HG03354 (cell line): ENCODE measurements around the gene TENM4.

Experiments
- ATAC-seq: cut with Tn5 transposase; IDR thresholded peaks from one replicate; pipeline ENCODE4 v1.9.1; 2021; ENCODE audit warnings: mild to moderate bottlenecking; ENCODE audit not compliant: unreplicated experiment, poor library complexity, severe bottlenecking

TENM4 gene

GRCh38 chr11:79453617-79454016, 12.8 kb upstream of the TENM4 start:
- no peak for ATAC-seq

GRCh38 chr11:79449040-79449439, 8.2 kb upstream of the TENM4 start:
- ATAC-seq = no peak

- ATAC-seq = no peak
These were observed 6.4 kb upstream of the TENM4 start for GRCh38 chr11:79447038-79447786.

- no peak for ATAC-seq
These were observed 4.1 kb upstream of the TENM4 start for GRCh38 chr11:79444923-79445322.

- no peak for ATAC-seq
These were observed 638 bp upstream of the TENM4 start for GRCh38 chr11:79441461-79441875.

DNA sequence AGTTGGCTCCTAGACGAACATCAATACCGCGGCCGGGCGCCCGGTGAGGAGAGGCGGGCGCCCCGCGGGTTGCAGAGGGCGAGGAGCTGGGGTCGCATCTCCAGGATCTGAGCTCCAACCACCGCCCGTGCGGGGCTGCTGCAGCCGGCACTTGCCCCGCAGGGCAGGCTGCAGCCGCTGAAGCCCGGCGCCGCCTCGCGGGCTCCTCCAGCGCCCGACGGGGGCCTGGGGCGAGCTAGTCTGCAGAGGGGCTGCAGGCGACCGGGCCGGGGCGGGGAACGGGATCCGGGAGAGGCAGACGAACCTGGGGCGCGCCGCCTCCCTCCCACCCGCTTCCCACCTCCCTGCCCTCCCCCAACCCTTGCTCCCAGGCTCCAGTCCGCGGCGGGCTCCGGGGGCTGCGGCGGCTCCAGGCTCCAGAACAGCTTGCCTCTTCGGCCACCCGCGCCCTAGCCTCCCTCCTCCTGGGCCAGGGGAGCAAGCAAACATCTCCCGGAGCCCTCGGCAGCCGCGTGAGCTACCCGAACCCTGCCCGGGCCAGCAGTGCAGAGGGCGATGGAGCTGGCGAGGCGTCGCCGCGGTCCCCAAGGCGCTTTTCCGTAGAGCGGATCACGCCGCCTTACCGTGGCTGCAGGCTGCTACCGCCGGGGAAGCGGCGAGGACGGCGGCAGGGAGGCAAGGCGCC, 802 bp downstream of the TENM4 start:
- peak; percentile 27 for ATAC-seq

- ATAC-seq = no peak
These were observed 1.4 kb downstream of the TENM4 start for GRCh38 chr11:79439410-79439885.

DNA sequence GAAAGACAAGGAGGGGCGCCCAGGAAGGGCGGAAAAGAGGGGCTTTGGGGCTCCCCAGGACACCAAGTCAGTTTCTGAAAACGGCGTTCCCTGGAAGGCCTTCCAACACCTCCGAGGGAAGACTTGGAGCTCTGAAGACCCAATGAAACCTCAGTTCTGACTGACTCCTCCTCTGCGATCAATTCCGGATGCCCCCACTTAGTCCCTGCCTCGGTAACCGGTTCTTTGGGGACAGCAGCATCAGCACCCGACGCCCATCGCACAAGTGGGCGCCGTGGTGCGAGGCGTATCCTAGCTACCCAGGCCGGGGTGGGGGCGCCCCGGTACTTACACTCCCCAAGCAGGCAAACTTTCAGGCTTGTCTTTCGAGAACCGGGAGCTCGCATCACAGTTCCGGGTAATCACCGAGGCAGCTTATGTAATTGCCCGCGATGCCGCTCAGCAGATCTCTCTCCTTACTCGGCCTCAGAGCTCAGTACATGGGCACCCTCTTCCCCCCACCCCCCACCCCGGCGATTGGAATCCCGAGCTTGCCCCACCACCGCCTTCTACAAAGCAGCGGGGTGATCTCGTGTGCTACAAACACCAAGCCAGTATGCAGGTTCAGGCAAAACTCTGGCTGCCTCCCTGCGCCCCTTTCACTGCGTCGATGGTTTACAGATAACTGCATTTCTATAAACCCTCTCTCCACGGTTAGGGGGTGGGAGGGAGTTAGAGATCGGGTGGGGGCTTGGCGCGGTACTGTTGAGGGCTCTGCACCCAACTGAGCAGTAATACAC, 2.0 kb downstream of the TENM4 start:
- ATAC-seq = no peak

DNA sequence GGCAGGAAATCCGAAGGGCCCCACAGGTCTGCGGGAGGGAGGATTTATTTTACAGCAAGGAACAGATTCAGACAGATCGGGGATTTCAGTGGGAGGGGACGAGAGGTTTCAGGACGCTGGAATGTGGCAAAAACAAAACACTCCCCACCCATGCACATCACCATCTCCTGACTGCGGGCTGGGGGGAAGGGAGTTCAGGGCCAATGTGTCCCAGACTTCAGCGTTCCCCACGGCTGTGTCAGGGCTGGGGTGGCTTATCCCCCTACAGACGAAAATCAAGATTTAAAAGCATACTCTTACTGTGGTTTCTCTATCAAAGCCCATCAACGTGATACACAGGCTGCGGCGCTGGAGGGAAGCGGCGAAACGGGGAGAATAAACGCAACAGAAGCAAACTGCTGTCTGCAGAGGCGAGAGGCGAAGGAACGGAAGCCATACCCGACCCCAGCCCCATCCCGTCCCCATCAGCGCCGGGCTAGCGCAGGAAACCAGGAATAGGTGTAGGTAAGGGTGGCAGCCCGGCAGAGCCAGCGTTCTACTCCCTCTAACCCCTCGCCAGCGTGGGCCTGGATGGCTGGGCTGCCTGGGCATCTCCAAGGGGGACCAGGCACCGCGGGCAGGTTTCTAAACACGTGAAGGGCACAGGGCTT, 2.7 kb downstream of the TENM4 start:
- no peak for ATAC-seq

- no peak for ATAC-seq
These were observed 3.4 kb downstream of the TENM4 start for GRCh38 chr11:79437278-79437980.

- no peak for ATAC-seq
These were observed 3.9 kb downstream of the TENM4 start for GRCh38 chr11:79436919-79437277.

- ATAC-seq = no peak
These were observed 6.5 kb downstream of the TENM4 start for GRCh38 chr11:79434283-79434682.

GRCh38 chr11:79432138-79432537, 8.7 kb downstream of the TENM4 start:
- no peak for ATAC-seq

- ATAC-seq = no peak
These were observed 9.3 kb downstream of the TENM4 start for GRCh38 chr11:79431535-79431934.

DNA sequence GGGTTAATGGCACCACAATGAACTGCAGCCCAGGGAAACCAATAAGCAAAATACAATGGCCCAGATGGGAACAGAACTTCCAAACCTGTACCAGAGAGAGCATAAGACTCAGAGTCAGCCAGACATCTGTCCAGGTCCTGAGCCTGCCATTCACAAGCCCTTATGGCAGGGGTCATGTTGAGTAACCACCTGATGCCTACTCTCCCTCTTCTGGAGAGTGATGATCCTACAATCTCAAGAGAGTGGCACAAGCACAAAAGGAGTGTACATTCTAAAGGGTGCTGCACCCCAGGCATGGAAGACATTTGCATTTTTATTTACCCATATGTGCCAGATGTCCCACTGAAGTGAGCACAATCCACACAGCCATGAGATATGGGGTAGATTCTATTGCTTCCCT, 10.6 kb downstream of the TENM4 start:
- ATAC-seq = no peak

DNA sequence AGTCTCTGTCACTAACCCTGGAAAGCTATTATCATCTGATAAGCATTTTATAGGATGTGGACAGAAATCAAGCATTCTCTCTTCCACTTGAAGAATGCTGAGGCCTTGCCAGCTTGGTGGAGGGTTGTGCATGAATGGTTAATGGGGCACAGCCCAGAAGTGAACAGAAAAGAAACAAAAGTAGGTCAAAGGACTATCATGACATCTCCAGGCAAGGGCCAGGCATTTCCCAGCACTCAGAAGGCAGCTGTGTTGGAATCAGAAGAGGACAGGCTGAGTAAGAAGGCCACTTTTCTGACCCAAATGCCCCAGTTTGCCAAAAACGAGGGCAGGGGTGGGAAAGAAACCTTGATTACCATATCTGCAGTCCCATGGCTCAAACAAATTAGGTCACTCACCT, 12.4 kb downstream of the TENM4 start:
- no peak for ATAC-seq

- no peak for ATAC-seq
These were observed 13.1 kb downstream of the TENM4 start for GRCh38 chr11:79427611-79428327.

- no peak for ATAC-seq
These were observed 13.7 kb downstream of the TENM4 start for GRCh38 chr11:79427126-79427525.

GRCh38 chr11:79425463-79425862, 15.4 kb downstream of the TENM4 start:
- no peak for ATAC-seq
